Retina (tissue), 1 donor: ENCODE results near the gene LPCAT1.
"Not testable (repeated sequence)": the region's sequence is repeated elsewhere in the genome, so short reads cannot be mapped to it uniquely, and the experiment has no call there.

Experiments
- DNase-seq: peaks from one replicate; pipeline ENCODE4 v3.0.0-alpha.2; 2016

Gene LPCAT1

GRCh38 chr5:1540831-1541701 lies 17.3 kb upstream of the LPCAT1 start:
- no peak for DNase-seq

- no peak for DNase-seq
Measured at GRCh38 chr5:1540166-1540565, 16.4 kb upstream of the LPCAT1 start.

- DNase-seq, result not testable (repeated sequence)
Measured at GRCh38 chr5:1539393-1540161, 15.8 kb upstream of the LPCAT1 start.

GRCh38 chr5:1538741-1539392 lies 15.1 kb upstream of the LPCAT1 start:
- no peak for DNase-seq

GRCh38 chr5:1538276-1538675 lies 14.5 kb upstream of the LPCAT1 start:
- no peak for DNase-seq

GRCh38 chr5:1537603-1538154 lies 13.9 kb upstream of the LPCAT1 start:
- no peak for DNase-seq

- DNase-seq, result no peak
Measured at GRCh38 chr5:1536871-1537602, 13.3 kb upstream of the LPCAT1 start.

- no peak for DNase-seq
Measured at GRCh38 chr5:1536322-1536845, 12.6 kb upstream of the LPCAT1 start.

GRCh38 chr5:1535646-1536045 lies 11.9 kb upstream of the LPCAT1 start:
- no peak for DNase-seq

- no peak for DNase-seq
Measured at GRCh38 chr5:1532384-1532783, 8.6 kb upstream of the LPCAT1 start.

- no peak for DNase-seq
Measured at GRCh38 chr5:1529498-1529897, 5.7 kb upstream of the LPCAT1 start.

- DNase-seq, result no peak
Measured at GRCh38 chr5:1527533-1528205, 3.9 kb upstream of the LPCAT1 start.

GRCh38 chr5:1526681-1527131 lies 2.9 kb upstream of the LPCAT1 start:
- DNase-seq, result no peak

GRCh38 chr5:1526190-1526631 lies 2.5 kb upstream of the LPCAT1 start:
- no peak for DNase-seq

- no peak for DNase-seq
Measured at GRCh38 chr5:1525624-1526189, 1.9 kb upstream of the LPCAT1 start.

- DNase-seq, result no peak
Measured at GRCh38 chr5:1524799-1525623, 1.3 kb upstream of the LPCAT1 start.

- DNase-seq, result no peak
Measured at GRCh38 chr5:1524481-1524798, 680 bp upstream of the LPCAT1 start.

- no peak for DNase-seq
Measured at GRCh38 chr5:1523480-1523792, 324 bp downstream of the LPCAT1 start.

- DNase-seq, result no peak
Measured at GRCh38 chr5:1522601-1523479, 920 bp downstream of the LPCAT1 start.
